Hematopoietic multipotent progenitor cell treated with erythropoietin and hydrocortisone succinate and interleukin-3 and kit ligand, for 4 days (in vitro differentiated cells): ENCODE results near the gene SLAMF6.

ENCODE experiments used
- DNase-seq: peaks from one replicate; pipeline ENCODE4 v3.0.0-alpha.2; 2015

Gene SLAMF6

DNA sequence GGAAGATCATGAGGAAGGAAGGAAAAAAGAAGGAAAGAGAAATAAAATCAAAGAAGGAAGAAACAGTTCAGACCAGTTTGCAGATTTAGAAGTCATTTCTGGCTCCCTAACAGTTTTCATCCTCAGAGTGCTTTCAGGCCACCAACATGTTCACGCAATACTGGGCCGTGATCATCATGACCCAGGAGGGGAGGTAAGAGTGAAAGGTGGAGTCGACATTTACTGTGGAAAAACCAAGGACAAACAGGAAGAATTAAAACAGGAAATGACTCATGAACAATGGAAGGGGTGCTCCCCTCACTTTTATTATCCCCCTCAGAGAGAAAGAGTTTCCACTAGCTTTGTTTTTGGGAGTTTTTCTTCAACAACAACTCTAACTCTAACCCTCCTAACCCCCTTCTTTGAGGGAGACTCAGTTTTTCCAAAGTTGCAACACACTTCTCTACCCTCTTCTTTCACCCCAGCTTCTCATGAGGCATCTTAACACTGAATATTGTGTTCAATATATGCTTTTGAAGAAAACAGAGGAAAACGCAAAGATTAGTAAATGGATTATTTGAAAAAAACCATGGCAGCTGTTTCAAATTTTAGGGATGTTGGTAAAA, 62.3 kb downstream of the SLAMF6 start:
- no peak for DNase-seq

- no peak for DNase-seq
Measured at GRCh38 chr1:160460214-160460642, 62.8 kb downstream of the SLAMF6 start.

DNA sequence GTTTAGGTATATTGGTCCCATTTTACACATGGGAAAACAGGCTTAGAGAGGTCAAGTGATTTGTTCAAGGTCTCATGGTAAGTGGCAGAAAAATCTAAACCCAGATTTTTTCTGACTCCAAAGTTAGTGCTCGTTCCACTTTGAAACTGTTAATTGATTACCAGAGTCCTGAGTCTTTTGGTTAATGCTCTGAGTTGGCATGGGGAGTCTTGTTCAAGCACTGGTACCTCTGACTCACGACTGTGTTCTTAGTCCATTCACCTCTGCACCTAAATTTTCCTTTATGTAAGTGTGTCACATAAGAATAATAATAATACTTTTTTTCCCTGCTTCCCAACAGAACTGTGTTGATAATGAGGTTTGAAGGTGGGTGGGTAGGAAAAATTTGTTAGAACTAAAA, 63.4 kb downstream of the SLAMF6 start:
- no peak for DNase-seq

- DNase-seq: no peak
Measured at GRCh38 chr1:160459056-160459455, 64.0 kb downstream of the SLAMF6 start.

- DNase-seq: no peak
Measured at GRCh38 chr1:160455153-160455517, 67.9 kb downstream of the SLAMF6 start.

GRCh38 chr1:160454371-160455152, 68.5 kb downstream of the SLAMF6 start:
- DNase-seq: no peak

GRCh38 chr1:160453443-160453842, 69.6 kb downstream of the SLAMF6 start:
- DNase-seq: no peak

GRCh38 chr1:160451859-160452232, 71.2 kb downstream of the SLAMF6 start:
- DNase-seq: no peak

- DNase-seq: no peak
Measured at GRCh38 chr1:160451119-160451858, 71.8 kb downstream of the SLAMF6 start.

DNA sequence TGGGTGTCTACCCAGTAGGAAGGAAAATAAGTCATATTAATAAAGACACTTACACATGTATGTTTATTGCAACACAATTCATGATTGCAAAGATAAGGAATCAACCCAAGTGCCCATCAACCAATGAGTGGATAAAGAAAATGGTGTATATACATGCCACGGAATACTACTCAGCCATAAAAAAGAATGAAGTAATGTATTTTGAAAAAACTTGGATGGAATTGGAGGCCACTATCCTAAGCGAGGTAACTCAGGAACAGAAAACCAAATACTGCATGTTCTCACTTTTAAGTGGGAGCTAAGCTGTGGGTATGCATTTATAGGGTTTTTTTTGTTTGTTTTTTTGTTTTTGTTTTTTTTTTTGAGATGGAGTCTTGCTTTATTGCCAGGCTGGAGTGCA, 73.6 kb downstream of the SLAMF6 start:
- DNase-seq: no peak

DNA sequence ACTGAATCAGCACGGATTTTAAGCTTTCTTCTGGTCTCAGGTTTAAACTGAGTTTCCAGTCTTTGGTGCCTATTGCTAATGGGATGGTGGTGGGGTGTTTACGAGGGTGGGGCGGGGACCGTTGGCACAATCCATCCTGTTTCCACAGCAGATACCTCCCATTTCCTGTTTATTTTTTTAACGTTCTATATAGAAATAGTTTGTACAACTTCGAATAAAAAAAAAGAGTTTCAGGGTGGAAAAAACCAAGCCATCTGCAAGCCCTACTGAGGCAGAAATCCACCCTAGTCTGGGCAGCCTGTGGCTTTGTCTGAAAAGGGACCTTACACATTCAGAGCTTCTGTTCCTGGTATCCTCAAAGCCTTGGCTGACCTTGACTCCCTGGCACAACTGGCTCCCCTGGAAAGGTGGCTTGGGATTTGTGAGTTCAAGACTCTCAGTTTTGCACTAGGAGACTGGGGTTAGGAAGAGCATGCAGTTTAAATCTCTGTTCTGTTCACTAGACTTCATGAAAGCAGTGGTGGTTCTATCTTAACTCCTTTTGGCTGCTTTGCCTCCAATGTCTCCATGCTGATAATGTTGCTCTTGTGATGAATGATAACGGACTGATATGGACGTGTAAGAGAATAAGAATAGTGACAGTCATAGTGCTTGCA, 76.0 kb downstream of the SLAMF6 start:
- DNase-seq: peak; percentile 32

- DNase-seq: no peak
Measured at GRCh38 chr1:160439718-160440117, 83.3 kb downstream of the SLAMF6 start.

- DNase-seq: no peak
Measured at GRCh38 chr1:160438935-160439334, 84.1 kb downstream of the SLAMF6 start.

DNA sequence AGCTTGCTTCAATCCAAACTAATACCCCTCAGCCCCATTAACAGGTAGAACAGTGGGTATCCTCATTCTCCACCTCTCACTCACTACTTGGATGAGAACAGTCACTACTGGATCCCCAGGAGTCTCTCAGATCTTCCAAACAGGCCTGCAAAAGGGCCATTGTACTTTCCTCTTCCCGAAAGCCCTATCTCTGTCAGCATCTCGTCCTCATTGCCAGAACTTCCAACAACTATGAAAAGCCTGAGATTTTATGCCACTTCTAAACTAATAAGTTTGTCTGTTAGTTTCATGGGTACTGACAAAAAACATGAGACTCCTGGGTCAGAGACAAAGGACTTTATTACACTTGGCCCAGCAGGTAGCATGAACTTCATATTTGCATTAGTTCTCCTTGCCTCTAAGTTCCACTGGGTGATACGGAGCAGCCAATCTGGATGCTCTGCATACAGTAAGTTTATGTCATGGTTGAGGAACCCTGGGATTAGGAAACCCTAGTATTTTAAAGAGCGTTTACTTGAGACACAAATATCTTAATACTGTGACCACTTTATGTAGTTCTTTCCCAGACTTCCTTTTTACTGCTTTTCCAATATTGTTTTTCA, 84.6 kb downstream of the SLAMF6 start:
- no peak for DNase-seq

- no peak for DNase-seq
Measured at GRCh38 chr1:160437432-160438316, 85.4 kb downstream of the SLAMF6 start.

GRCh38 chr1:160436966-160437365, 86.1 kb downstream of the SLAMF6 start:
- DNase-seq: peak; percentile 73
